ENCODE data around the gene SLC26A11. TPM values are rescaled to one million over a fixed set of nuclear protein-coding genes. Genes with fewer than 3 reads are reported as not detected.

Gene SLC26A11
- total and polyA plus RNA-seq, 2 of the 13 experiments (the other 11 are each of a cell fraction or from before 2014, with no cell fraction given) = 8.7 to 13.2 TPM

GRCh38 chr17:80237386-80237785 is 17.2 kb downstream of the SLC26A11 start (continued):
- TF ChIP-seq ZNF609 (CRISPR knock-in tag; IDR thresholded peaks at IDR 0.05; ENCODE audit: borderline replicate concordance) = no peak

GRCh38 chr17:80242505-80242904 is 22.3 kb downstream of the SLC26A11 start:
- Histone ChIP-seq H3K4me3 (replicated peaks in 1 of 3; ENCODE audit: insufficient read depth in 1 of 3, low read depth in 2 of 3, low read length in 3 of 3) (no peak overlapping the region), H3K9me3 (ENCODE audit: low read length) (no peaks in the 10 kb centered on the region), H3K36me3 (replicated peaks in 1 of 2; ENCODE audit: control insufficient read depth in 1 of 2, insufficient read depth in 2 of 2, low read length in 2 of 2) (peaks cover 7 to 29% of the 10 kb centered on the region in 2 experiments; a peak in 4 of 5 replicates), H3K4me1 (ENCODE audit: insufficient read depth, low read length) (no peaks in the 10 kb centered on the region), H3K9ac (ENCODE audit: insufficient read depth, low read depth, low read length) (no peak overlapping the region), H3K27me3 (ENCODE audit: control insufficient read depth in 1 of 2, insufficient read depth in 2 of 2, low read length in 2 of 2) (no peaks in the 10 kb centered on the region; a peak in 1 of 5 replicates), H3K79me2 (ENCODE audit: insufficient read depth, low read length) (no peaks in the 10 kb centered on the region), H3K4me2 (ENCODE audit: low read depth, low read length) (no peak overlapping the region), H3K27ac (ENCODE audit: extremely low read length, insufficient read depth, low read length) (no peak overlapping the region), H4K20me1 (ENCODE audit: insufficient read depth, low read length) (no peaks in the 10 kb centered on the region), H2AFZ (ENCODE audit: low read length) (no peak overlapping the region)
- no peak for FAIRE-seq
- BruUV-seq (replicated peaks) = no TSS peak
- no peak for ATAC-seq
- DNase-seq (ENCODE audit: low spot score) = no peak
- ChIA-PET POLR2A (no interaction called here), CTCF (ENCODE audit: low intra/inter-chr PET ratio, low total read pairs) (no interaction called here)
- 85% methylated on average over 14 of the region's 14 CpGs for WGBS (ENCODE audit: low lambda C conversion rate)
- in situ Hi-C loops (cut with HindIII; ENCODE audit: extremely low pct_ligation_motif_present, low pct_unique_long_range_greater_than_20kb) = no loop called here
- intact Hi-C loops (cut with micrococcal nuclease; ENCODE audit: unreplicated experiment) = no loop called here
- no peak for TF ChIP-seq ZNF12 (CRISPR knock-in tag; IDR thresholded peaks at IDR 0.05)
- no peak for TF ChIP-seq ZNF746 (CRISPR knock-in tag; IDR thresholded peaks at IDR 0.05)
- TF ChIP-seq MYC (CRISPR knock-in tag; IDR thresholded peaks at IDR 0.05; ENCODE audit: borderline replicate concordance) = no peak
- no peak for TF ChIP-seq ZNF280B (CRISPR knock-in tag; IDR thresholded peaks at IDR 0.05; ENCODE audit: borderline replicate concordance)
- no peak for TF ChIP-seq ELF4 (CRISPR knock-in tag; IDR thresholded peaks at IDR 0.05; ENCODE audit: borderline replicate concordance)
- no peak for TF ChIP-seq KDM2A (CRISPR knock-in tag; IDR thresholded peaks at IDR 0.05; ENCODE audit: borderline replicate concordance, low read depth)
- no peak for TF ChIP-seq FOSL2 (CRISPR knock-in tag; IDR thresholded peaks at IDR 0.05)
- no peak for TF ChIP-seq GLMP (CRISPR knock-in tag; IDR thresholded peaks at IDR 0.05; ENCODE audit: borderline replicate concordance)
- no peak for TF ChIP-seq NR0B2 (CRISPR knock-in tag; IDR thresholded peaks at IDR 0.05)
- no peak for TF ChIP-seq HMGA1 (CRISPR knock-in tag; conservative IDR thresholded peaks at IDR 0.05)
- no peak for TF ChIP-seq KDM1A (CRISPR knock-in tag; IDR thresholded peaks at IDR 0.05)
- no peak for TF ChIP-seq GATAD2A (CRISPR knock-in tag; IDR thresholded peaks at IDR 0.05)
- no peak for TF ChIP-seq ZFP91 (CRISPR knock-in tag; IDR thresholded peaks at IDR 0.05; ENCODE audit: borderline replicate concordance)

Measured in HepG2 (cell line).